Mesothelial cell of epicardium (in vitro differentiated cells): Measurements from ENCODE around the gene NELFA. TPM values are rescaled to one million over a fixed set of nuclear protein-coding genes. Genes with fewer than 3 reads are reported as not detected.

Experiments
- DNase-seq, 2 experiments: peaks; one replicate each; pipeline ENCODE4 v3.0.0; 2021; ENCODE audit warnings: low spot score in 2 of 2; ENCODE audit not compliant: unreplicated experiment in 2 of 2
- H3K27ac Mint-ChIP-seq: 2 replicates; pipeline ENCODE4 v1.8.0; 2021; ENCODE audit warnings: mixed read lengths
- H3K27me3 Mint-ChIP-seq: 2 replicates; pipeline ENCODE4 v1.8.0; 2021; ENCODE audit warnings: low read depth, mixed read lengths
- H3K36me3 Mint-ChIP-seq: 2 replicates; pipeline ENCODE4 v1.8.0; 2021; ENCODE audit warnings: mixed read lengths
- H3K4me1 Mint-ChIP-seq: 2 replicates; pipeline ENCODE4 v1.8.0; 2021; ENCODE audit warnings: mixed read lengths
- H3K4me3 Mint-ChIP-seq: 2 replicates; pipeline ENCODE4 v1.8.0; 2021; ENCODE audit warnings: mild to moderate bottlenecking, moderate library complexity, mixed read lengths
- H3K9me3 Mint-ChIP-seq: 2 replicates; pipeline ENCODE4 v1.8.0; 2021; ENCODE audit warnings: mixed read lengths
- total RNA-seq: library from RNA; stranded (reverse); gene quantifications from 3 replicates; pipeline ENCODE4 v1.2.1, GENCODE V29; 2021
- TF ChIP-seq, protein P1 (sequence below): fragments of 200-600 bp; sonication (generic); IDR thresholded peaks from one replicate; pipeline ENCODE4 v1.5.0; 2021; ENCODE audit warnings: antibody characterized with exemption; ENCODE audit not compliant: unreplicated experiment

Gene NELFA
- total RNA-seq, 1 donor from 2014 or later, result 55.8 TPM

DNA sequence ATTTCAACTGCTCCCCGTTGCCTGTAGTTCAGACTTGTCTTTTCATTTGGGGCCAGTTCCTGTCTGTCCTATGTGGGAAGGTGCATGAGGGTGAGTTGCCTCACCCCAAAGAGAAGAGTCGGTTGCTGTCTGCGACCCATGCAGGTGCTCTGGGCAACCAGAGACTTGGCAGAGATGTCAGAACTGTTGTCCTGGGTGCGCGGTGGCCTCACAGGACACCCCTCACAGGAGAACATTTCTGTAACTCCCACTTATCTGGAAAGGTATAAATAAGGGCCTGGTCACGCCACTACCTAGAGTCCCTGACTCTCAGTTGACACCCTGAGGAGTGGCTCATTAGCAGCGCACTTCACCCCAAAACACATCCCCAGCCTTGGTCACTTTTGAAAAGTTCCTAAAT lies 40.6 kb upstream of the NELFA start:
- no peak for DNase-seq
- H3K36me3 Mint-ChIP-seq, result peaks cover 2% of the 10 kb centered on the region
- peaks cover 30% of the 10 kb centered on the region for H3K27me3 Mint-ChIP-seq
- TF ChIP-seq, protein P1, sequence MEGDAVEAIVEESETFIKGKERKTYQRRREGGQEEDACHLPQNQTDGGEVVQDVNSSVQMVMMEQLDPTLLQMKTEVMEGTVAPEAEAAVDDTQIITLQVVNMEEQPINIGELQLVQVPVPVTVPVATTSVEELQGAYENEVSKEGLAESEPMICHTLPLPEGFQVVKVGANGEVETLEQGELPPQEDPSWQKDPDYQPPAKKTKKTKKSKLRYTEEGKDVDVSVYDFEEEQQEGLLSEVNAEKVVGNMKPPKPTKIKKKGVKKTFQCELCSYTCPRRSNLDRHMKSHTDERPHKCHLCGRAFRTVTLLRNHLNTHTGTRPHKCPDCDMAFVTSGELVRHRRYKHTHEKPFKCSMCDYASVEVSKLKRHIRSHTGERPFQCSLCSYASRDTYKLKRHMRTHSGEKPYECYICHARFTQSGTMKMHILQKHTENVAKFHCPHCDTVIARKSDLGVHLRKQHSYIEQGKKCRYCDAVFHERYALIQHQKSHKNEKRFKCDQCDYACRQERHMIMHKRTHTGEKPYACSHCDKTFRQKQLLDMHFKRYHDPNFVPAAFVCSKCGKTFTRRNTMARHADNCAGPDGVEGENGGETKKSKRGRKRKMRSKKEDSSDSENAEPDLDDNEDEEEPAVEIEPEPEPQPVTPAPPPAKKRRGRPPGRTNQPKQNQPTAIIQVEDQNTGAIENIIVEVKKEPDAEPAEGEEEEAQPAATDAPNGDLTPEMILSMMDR, result no peak
- H3K27ac Mint-ChIP-seq, result no peak overlapping the region
- H3K9me3 Mint-ChIP-seq, result no peaks in the 10 kb centered on the region
- no peaks in the 10 kb centered on the region for H3K4me1 Mint-ChIP-seq
- H3K4me3 Mint-ChIP-seq, result no peak overlapping the region

DNA sequence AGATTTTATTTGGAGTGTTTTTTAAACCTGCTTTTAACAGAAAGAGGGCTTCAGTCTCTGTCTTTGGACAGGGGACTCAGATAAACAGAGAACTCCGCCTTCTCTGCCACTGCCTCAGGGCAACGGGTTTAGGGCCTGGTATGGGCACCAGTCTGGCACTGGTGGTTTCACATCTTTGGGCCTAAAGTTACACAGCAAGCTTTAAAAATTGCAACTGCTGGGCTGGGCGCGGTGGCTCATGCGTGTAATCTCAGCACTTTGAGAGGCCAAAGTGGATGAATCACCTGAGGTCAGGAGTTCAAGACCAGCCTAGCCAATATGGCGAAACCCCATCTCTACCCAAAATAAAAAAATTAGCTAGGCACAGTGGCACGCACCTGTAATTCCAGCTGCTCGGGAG lies 40.1 kb upstream of the NELFA start:
- Mint-ChIP-seq H3K27ac (no peak overlapping the region), H3K4me3 (no peak overlapping the region), H3K36me3 (no peaks in the 10 kb centered on the region), H3K9me3 (no peaks in the 10 kb centered on the region), H3K27me3 (peaks cover 26% of the 10 kb centered on the region), H3K4me1 (no peaks in the 10 kb centered on the region)
- DNase-seq, result no peak
- TF ChIP-seq, protein P1, result no peak

DNA sequence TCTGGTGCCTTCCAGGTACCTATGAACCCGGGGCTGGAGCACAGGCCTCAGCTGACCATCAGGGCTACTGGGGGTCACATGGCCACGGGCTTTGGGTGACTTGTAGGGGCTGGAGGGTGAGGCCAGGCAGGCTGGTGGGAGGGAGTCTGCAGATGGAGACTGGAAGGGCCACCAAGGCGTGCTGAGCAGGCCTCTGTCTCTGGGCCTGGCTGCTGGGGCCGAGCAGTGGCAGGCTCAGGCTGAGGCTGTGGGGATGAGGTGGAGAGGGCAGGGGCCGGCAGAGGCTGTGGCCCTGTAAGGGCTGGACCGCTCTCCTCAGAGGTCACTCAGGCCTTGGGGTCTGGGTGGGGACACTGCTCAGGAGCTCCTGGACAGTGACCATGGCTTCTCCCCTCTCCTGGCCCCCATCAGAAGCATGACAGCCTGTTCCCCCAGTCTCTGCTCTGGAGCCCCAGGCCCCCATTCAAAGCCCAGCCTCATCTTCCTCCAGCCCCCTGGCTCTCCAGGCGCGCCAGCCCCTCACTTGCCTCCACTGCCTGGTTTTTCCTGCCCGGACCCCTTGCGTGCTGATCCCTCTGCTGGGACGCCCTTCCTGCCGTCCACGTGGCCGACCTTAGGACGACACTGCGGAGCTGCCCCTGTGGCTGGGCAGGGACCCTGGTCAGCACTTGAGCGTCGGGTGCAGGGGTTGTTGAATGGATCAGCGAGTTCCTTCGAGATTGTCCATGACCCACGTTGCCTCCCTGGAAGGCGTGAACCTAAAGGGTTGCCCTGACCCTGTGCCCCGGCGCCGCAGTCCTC lies 39.2 kb upstream of the NELFA start:
- Mint-ChIP-seq H3K27ac (no peak overlapping the region), H3K9me3 (no peaks in the 10 kb centered on the region), H3K4me1 (no peaks in the 10 kb centered on the region), H3K27me3 (peaks cover 26% of the 10 kb centered on the region), H3K36me3 (no peaks in the 10 kb centered on the region), H3K4me3 (no peak overlapping the region)
- no peak for DNase-seq
- TF ChIP-seq, protein P1, result no peak

DNA sequence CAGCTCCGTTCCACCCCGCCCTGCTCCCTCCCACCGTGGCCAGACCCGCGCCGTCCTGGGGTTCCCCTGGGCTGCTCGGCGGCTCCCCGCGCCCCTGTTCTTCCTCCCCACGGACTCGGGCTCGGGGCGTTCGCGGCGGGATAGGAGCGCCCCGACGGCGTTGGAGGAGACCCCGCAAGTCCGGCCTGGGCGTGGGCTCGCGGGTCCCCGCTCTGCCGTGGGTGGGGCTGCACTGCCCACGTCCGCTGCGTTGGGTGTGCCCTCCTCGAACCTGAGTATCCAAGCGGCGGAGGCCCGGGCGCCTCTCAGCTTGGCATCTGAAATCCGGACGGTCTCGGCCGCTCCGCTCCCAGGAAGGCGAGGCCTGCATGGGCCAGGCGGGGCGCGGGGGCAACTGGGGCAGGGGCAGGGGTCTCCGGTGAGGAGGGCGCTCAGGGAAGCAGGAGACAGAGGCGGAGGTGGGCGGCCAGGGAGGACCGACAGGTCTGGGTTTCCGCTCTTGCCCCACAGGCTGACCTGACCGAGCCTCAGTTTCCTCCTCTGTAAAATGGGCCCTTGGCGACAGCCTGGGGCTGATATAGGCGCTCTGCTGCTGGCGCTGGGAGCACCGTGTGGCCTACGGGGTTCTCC lies 38.4 kb upstream of the NELFA start:
- Mint-ChIP-seq H3K4me3 (no peak overlapping the region), H3K36me3 (no peaks in the 10 kb centered on the region), H3K9me3 (no peaks in the 10 kb centered on the region), H3K27me3 (peaks cover 23% of the 10 kb centered on the region), H3K4me1 (peaks cover 2% of the 10 kb centered on the region), H3K27ac (no peak overlapping the region)
- no peak for DNase-seq
- TF ChIP-seq, protein P1, result no peak

- Mint-ChIP-seq H3K4me3 (no peak overlapping the region), H3K27ac (no peak overlapping the region), H3K9me3 (no peaks in the 10 kb centered on the region), H3K36me3 (no peaks in the 10 kb centered on the region), H3K4me1 (peaks cover 2% of the 10 kb centered on the region), H3K27me3 (peaks cover 21% of the 10 kb centered on the region)
- DNase-seq, result no peak
- TF ChIP-seq, protein P1, result no peak
These were observed 37.5 kb upstream of the NELFA start for GRCh38 chr4:2046031-2046961.
